ENCODE data around the gene CST4.

GRCh38 chr20:23672158-23672557 is 16.7 kb downstream of the CST4 start:
- no peak for TF ChIP-seq CTCF (IDR thresholded peaks at IDR 0.05; ENCODE audit: extremely low read depth in 1 of 2, insufficient read depth in 1 of 2, low read depth in 1 of 2, low read length in 2 of 2)
- TF ChIP-seq POLR2A (IDR thresholded peaks at IDR 0.05; ENCODE audit: low read depth, low read length), result no peak
- TF ChIP-seq EZH2 (IDR thresholded peaks at IDR 0.05; ENCODE audit: borderline replicate concordance, low read depth, low read length, severe bottlenecking), result no peak
